Measurements from ENCODE around the gene IGLON5. TPM values are rescaled to one million over a fixed set of nuclear protein-coding genes. Genes with fewer than 3 reads are reported as not detected.

The IGLON5 gene
- total RNA-seq, 2 donors from 2014 or later = not detected

- Mint-ChIP-seq H3K4me3 (peak overlapping the region; percentile 99), H3K4me1 (peaks cover 67% of the 10 kb centered on the region), H3K27ac (peak overlapping the region; percentile 95), H3K36me3 (ENCODE audit: low read depth) (no peaks in the 10 kb centered on the region), H3K27me3 (no peaks in the 10 kb centered on the region)
- DNase-seq (peak; percentile 86 to 93 (median 88)), ATAC-seq (peak; percentile 84)
- H3K9me3 ChIP-seq (ENCODE audit: control insufficient read depth, low read length, poor library complexity, severe bottlenecking) = no peaks in the 10 kb centered on the region
Observed at GRCh38 chr19:51367565-51368365, 56.3 kb downstream of the IGLON5 start.

GRCh38 chr19:51368366-51369282 lies 57.2 kb downstream of the IGLON5 start, which contains the start of gene CLDND2:
Gene CLDND2, minus strand, starts transcription at chr19:51369003. Its CDS starts 426 bp downstream, at chr19:51368577.
- H3K4me1 Mint-ChIP-seq = peaks cover 64% of the 10 kb centered on the region
- peak within 1 kb of the TSS; percentile 95 for H3K27ac Mint-ChIP-seq

DNA sequence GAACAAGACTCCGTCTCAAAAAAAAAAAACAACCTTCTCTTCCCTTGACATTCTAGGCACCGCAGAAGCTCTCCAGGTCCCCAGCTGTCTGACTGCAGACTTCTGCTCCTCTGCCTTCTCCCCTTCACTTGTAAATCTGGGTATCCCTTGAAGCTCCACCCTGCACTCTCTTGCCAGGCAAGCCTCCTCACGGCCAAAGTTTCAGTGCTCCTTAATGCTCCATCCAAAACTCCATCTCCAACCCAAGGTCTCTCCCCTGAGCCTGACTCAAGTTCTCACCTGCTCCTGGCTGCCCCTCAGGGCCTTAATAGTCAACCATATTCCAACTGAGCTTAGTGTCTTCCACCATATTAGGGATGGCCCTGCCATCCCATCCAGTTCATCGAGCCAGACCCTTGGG lies 58.8 kb downstream of the IGLON5 start:
- Mint-ChIP-seq H3K4me3 (peak overlapping the region; percentile 43), H3K27me3 (no peaks in the 10 kb centered on the region), H3K4me1 (peaks cover 65% of the 10 kb centered on the region), H3K27ac (peak overlapping the region; percentile 56), H3K36me3 (ENCODE audit: low read depth) (no peaks in the 10 kb centered on the region)
- DNase-seq (no peak), ATAC-seq (no peak)
- no peaks in the 10 kb centered on the region for H3K9me3 ChIP-seq (ENCODE audit: control insufficient read depth, low read length, poor library complexity, severe bottlenecking)

More at GRCh38 chr19:51368366-51369282, 57.2 kb downstream of the IGLON5 start, which contains the start of gene CLDND2:
- ATAC-seq (no peak), DNase-seq (no peak)
- Mint-ChIP-seq H3K4me3 (peak within 1 kb of the TSS; percentile 99), H3K27me3 (no peaks in the 10 kb centered on the region), H3K36me3 (ENCODE audit: low read depth) (no peaks in the 10 kb centered on the region)
- H3K9me3 ChIP-seq (ENCODE audit: control insufficient read depth, low read length, poor library complexity, severe bottlenecking) = no peaks in the 10 kb centered on the region

DNA sequence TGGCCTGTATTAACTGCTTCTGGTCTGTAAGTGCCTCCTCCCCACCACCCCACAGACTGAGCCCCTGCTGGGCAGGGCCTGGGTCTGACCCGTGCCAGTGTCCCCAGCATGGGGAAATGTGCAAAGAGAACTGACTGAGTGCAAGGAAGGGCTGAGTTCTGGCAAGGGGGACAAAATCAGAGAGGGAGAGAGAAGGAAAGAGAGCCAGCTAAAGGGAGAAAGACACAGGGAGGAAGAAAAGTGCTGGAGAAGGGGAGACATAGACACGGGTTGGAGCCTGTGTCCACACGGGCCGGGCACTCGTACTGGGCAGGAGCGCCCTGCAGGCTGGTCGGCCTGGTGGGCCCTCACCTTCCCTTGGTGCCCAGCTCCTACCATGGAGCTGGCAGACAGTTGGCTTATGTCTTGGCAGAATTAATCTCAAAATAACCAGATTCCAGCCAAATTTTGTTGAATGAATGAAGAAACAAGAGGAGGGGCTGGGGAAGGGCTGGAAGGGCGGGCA lies 59.8 kb downstream of the IGLON5 start:
- peak overlapping the region; percentile 56 for H3K27ac Mint-ChIP-seq
- peaks cover 65% of the 10 kb centered on the region for H3K4me1 Mint-ChIP-seq
- no peaks in the 10 kb centered on the region for H3K36me3 Mint-ChIP-seq (ENCODE audit: low read depth)
- no peaks in the 10 kb centered on the region for H3K27me3 Mint-ChIP-seq
- peak overlapping the region; percentile 60 for H3K4me3 Mint-ChIP-seq
- ATAC-seq (no peak), DNase-seq (no peak)
- no peaks in the 10 kb centered on the region for H3K9me3 ChIP-seq (ENCODE audit: control insufficient read depth, low read length, poor library complexity, severe bottlenecking)

GRCh38 chr19:51372021-51372648 lies 60.7 kb downstream of the IGLON5 start:
- peaks cover 59% of the 10 kb centered on the region for H3K4me1 Mint-ChIP-seq
- H3K36me3 Mint-ChIP-seq (ENCODE audit: low read depth) = no peaks in the 10 kb centered on the region
- H3K27ac Mint-ChIP-seq = peak overlapping the region; percentile 79
- H3K4me3 Mint-ChIP-seq = peak overlapping the region; percentile 68
- DNase-seq (no peak), ATAC-seq (no peak)
- H3K9me3 ChIP-seq (ENCODE audit: control insufficient read depth, low read length, poor library complexity, severe bottlenecking) = no peaks in the 10 kb centered on the region
- no peaks in the 10 kb centered on the region for H3K27me3 Mint-ChIP-seq

- Mint-ChIP-seq H3K27ac (peak within 1 kb of the TSS; percentile 79), H3K4me1 (peaks cover 54% of the 10 kb centered on the region), H3K36me3 (ENCODE audit: low read depth) (no peaks in the 10 kb centered on the region), H3K27me3 (no peaks in the 10 kb centered on the region), H3K4me3 (peak within 1 kb of the TSS; percentile 68)
- DNase-seq (peak in 1 of 3 donors; percentile 16), ATAC-seq (peak; percentile 63)
- H3K9me3 ChIP-seq (ENCODE audit: control insufficient read depth, low read length, poor library complexity, severe bottlenecking) = no peaks in the 10 kb centered on the region
Observed at GRCh38 chr19:51372649-51373504, 61.4 kb downstream of the IGLON5 start, which contains the start of gene NKG7. Gene NKG7, minus strand, starts transcription at chr19:51372654. Its CDS starts 119 bp downstream, at chr19:51372535.

DNA sequence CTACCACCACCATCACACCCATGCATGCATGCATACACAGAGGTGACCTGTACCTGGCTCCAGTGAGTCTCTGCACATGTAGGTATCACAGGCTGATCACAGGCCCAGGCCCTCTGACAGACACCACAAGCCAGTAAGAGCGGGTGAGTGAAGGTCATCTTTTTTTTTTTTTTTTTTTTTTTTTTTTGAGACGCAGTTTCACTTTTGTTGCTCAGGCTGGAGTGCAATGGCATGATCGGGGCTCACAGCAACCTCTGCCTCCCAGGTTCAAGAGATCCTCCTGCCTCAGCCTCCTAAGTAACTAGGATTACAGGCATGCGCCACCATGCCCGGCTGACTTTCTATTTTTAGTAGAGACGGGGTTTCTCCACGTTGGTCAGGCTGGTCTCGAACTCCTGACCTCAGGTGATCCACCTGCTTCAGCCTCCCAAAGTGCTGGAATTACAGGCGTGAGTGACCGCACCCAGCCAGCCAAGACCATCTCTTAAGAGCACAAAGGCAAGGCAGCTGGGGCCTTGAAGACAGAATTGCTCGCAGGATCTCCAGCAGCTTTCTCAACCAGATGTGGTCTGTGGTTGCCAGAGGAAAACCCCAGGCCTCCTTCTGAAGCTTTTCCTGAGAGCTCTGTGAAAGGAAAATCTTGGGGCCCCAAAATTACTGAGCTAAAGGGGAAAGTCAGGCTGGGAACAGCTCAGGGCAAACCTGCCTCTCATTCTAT lies 64.2 kb downstream of the IGLON5 start:
- no peaks in the 10 kb centered on the region for H3K9me3 ChIP-seq (ENCODE audit: control insufficient read depth, low read length, poor library complexity, severe bottlenecking)
- peak overlapping the region; percentile 80 for H3K4me3 Mint-ChIP-seq
- DNase-seq (no peak), ATAC-seq (peak; percentile 68)
- H3K27me3 Mint-ChIP-seq = no peaks in the 10 kb centered on the region
- H3K27ac Mint-ChIP-seq = peak overlapping the region; percentile 80
- no peaks in the 10 kb centered on the region for H3K36me3 Mint-ChIP-seq (ENCODE audit: low read depth)
- peaks cover 44% of the 10 kb centered on the region for H3K4me1 Mint-ChIP-seq

DNA sequence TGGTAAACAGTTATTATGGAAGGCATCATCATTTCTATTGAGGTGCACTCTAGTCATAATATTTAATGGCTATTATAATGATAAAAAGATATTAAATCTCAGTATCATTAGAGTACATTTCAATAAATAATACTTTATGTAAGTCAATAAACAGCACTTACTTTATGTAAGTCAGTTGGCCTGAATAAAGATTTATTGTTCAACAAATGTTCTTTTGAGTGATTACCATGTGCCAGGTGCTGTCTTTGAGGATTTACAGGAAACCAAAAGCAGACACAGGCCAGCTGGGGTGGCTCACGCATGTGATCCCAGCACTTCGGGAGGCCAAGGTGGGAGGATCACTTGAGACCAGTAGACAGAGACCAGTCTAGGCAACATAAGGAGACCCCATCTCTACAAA lies 66.0 kb downstream of the IGLON5 start:
- H3K27ac Mint-ChIP-seq = no peak overlapping the region
- H3K27me3 Mint-ChIP-seq = no peaks in the 10 kb centered on the region
- no peaks in the 10 kb centered on the region for H3K9me3 ChIP-seq (ENCODE audit: control insufficient read depth, low read length, poor library complexity, severe bottlenecking)
- no peaks in the 10 kb centered on the region for H3K36me3 Mint-ChIP-seq (ENCODE audit: low read depth)
- DNase-seq (no peak), ATAC-seq (no peak)
- peaks cover 28% of the 10 kb centered on the region for H3K4me1 Mint-ChIP-seq
- H3K4me3 Mint-ChIP-seq = no peak overlapping the region

- Mint-ChIP-seq H3K4me1 (peaks cover 9% of the 10 kb centered on the region), H3K36me3 (ENCODE audit: low read depth) (no peaks in the 10 kb centered on the region), H3K4me3 (no peak overlapping the region), H3K27ac (no peak overlapping the region), H3K27me3 (no peaks in the 10 kb centered on the region)
- H3K9me3 ChIP-seq (ENCODE audit: control insufficient read depth, low read length, poor library complexity, severe bottlenecking) = no peaks in the 10 kb centered on the region
- no peak for DNase-seq
- ATAC-seq = no peak
Observed at GRCh38 chr19:51380379-51380778, 68.9 kb downstream of the IGLON5 start.

Measured in T-helper 17 cell (primary cell).